Prostate gland (tissue), 2 donors: ENCODE measurements around the gene EPC1.

Source experiments
- CTCF ChIP-seq, 4 experiments: fragments of 200-600 bp in 2 of 4; fragments of 450-650 bp in 2 of 4; sonication (generic) in 2 of 4; IDR thresholded peaks; 1 replicate in 3 of 4; 2 replicates in 1 of 4; pipeline ENCODE4 v1.5.1; 2016 to 2019; ENCODE audit warnings: antibody characterized with exemption in 4 of 4, mild to moderate bottlenecking in 2 of 4, moderate library complexity in 2 of 4
- POLR2A ChIP-seq: fragments of 450-650 bp; IDR thresholded peaks from one replicate; pipeline ENCODE4 v1.6.1; 2016; ENCODE audit warnings: antibody characterized with exemption, mild to moderate bottlenecking

- TF ChIP-seq CTCF (IDR thresholded peaks at IDR 0.05) (no peak), POLR2A (no peak)
These were observed 43.2 kb upstream of the EPC1 start for GRCh38 chr10:32390193-32390592.
